ENCODE data around the gene GPI. TPM values are rescaled to one million over a fixed set of nuclear protein-coding genes. Genes with fewer than 3 reads are reported as not detected.

The GPI gene
- total and polyA plus RNA-seq, 9 of the 15 experiments (the other 6 are each of a cell fraction or from before 2014, with no cell fraction given): 88.3 to 358 (median 122) TPM

DNA sequence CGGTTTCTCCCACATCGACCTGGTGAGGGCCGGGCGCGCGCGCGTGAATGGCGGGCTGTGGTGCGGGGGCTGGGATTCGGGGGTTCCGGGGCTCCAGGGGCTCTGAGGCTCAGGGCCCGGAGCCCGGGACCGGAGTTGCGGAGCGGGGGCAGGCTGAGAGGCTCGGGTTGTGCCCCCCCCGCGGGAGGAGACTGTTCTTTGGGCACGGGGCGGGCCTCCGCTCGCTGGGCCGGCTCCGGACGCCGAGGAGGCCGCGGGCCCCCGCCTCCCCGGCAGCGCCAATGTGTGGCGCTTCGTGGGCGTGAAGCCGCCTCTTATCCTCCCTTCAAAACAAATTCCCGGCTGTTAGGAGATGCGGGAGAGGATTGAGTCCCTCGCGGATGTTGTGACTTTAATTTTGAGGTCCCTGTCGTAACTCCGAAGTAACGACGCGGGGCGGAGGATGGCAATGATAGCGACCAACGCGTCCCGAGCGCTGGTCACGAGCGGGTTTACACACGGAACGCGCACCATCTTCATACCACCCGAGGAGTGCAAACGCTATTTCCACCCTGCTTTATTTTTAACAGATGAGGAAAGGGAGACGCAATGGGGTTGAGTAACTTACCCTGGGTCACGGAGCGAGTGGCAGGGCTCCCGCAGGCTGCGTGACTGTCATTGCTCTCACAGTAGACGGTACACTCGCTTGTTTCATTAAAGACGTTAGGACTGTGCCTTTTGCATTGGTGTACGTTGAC is 63.7 kb downstream of the GPI start (continued):
- TF ChIP-seq, protein P1, sequence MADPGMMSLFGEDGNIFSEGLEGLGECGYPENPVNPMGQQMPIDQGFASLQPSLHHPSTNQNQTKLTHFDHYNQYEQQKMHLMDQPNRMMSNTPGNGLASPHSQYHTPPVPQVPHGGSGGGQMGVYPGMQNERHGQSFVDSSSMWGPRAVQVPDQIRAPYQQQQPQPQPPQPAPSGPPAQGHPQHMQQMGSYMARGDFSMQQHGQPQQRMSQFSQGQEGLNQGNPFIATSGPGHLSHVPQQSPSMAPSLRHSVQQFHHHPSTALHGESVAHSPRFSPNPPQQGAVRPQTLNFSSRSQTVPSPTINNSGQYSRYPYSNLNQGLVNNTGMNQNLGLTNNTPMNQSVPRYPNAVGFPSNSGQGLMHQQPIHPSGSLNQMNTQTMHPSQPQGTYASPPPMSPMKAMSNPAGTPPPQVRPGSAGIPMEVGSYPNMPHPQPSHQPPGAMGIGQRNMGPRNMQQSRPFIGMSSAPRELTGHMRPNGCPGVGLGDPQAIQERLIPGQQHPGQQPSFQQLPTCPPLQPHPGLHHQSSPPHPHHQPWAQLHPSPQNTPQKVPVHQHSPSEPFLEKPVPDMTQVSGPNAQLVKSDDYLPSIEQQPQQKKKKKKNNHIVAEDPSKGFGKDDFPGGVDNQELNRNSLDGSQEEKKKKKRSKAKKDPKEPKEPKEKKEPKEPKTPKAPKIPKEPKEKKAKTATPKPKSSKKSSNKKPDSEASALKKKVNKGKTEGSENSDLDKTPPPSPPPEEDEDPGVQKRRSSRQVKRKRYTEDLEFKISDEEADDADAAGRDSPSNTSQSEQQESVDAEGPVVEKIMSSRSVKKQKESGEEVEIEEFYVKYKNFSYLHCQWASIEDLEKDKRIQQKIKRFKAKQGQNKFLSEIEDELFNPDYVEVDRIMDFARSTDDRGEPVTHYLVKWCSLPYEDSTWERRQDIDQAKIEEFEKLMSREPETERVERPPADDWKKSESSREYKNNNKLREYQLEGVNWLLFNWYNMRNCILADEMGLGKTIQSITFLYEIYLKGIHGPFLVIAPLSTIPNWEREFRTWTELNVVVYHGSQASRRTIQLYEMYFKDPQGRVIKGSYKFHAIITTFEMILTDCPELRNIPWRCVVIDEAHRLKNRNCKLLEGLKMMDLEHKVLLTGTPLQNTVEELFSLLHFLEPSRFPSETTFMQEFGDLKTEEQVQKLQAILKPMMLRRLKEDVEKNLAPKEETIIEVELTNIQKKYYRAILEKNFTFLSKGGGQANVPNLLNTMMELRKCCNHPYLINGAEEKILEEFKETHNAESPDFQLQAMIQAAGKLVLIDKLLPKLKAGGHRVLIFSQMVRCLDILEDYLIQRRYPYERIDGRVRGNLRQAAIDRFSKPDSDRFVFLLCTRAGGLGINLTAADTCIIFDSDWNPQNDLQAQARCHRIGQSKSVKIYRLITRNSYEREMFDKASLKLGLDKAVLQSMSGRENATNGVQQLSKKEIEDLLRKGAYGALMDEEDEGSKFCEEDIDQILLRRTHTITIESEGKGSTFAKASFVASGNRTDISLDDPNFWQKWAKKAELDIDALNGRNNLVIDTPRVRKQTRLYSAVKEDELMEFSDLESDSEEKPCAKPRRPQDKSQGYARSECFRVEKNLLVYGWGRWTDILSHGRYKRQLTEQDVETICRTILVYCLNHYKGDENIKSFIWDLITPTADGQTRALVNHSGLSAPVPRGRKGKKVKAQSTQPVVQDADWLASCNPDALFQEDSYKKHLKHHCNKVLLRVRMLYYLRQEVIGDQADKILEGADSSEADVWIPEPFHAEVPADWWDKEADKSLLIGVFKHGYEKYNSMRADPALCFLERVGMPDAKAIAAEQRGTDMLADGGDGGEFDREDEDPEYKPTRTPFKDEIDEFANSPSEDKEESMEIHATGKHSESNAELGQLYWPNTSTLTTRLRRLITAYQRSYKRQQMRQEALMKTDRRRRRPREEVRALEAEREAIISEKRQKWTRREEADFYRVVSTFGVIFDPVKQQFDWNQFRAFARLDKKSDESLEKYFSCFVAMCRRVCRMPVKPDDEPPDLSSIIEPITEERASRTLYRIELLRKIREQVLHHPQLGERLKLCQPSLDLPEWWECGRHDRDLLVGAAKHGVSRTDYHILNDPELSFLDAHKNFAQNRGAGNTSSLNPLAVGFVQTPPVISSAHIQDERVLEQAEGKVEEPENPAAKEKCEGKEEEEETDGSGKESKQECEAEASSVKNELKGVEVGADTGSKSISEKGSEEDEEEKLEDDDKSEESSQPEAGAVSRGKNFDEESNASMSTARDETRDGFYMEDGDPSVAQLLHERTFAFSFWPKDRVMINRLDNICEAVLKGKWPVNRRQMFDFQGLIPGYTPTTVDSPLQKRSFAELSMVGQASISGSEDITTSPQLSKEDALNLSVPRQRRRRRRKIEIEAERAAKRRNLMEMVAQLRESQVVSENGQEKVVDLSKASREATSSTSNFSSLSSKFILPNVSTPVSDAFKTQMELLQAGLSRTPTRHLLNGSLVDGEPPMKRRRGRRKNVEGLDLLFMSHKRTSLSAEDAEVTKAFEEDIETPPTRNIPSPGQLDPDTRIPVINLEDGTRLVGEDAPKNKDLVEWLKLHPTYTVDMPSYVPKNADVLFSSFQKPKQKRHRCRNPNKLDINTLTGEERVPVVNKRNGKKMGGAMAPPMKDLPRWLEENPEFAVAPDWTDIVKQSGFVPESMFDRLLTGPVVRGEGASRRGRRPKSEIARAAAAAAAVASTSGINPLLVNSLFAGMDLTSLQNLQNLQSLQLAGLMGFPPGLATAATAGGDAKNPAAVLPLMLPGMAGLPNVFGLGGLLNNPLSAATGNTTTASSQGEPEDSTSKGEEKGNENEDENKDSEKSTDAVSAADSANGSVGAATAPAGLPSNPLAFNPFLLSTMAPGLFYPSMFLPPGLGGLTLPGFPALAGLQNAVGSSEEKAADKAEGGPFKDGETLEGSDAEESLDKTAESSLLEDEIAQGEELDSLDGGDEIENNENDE (IDR thresholded peaks at IDR 0.05; ENCODE audit: low read depth, low read length): no peak
- TF ChIP-seq NR2F6 (CRISPR knock-in tag; IDR thresholded peaks at IDR 0.05) (no peak), NFXL1 (CRISPR knock-in tag; IDR thresholded peaks at IDR 0.05) (no peak), SMARCC2 (IDR thresholded peaks at IDR 0.05; ENCODE audit: low read depth) (no peak), WHSC1 (IDR thresholded peaks at IDR 0.05; ENCODE audit: low read length) (no peak), SP1 (CRISPR knock-in tag; IDR thresholded peaks at IDR 0.05) (no peak), TCF7 (IDR thresholded peaks at IDR 0.05; ENCODE audit: borderline replicate concordance) (no peak), SMC3 (conservative IDR thresholded peaks at IDR 0.05; ENCODE audit: insufficient read depth, low read depth, low read length) (no peak), ZNF766 (CRISPR knock-in tag; conservative IDR thresholded peaks at IDR 0.05) (no peak), KDM4B (IDR thresholded peaks at IDR 0.05; ENCODE audit: borderline replicate concordance in 2 of 2, low read depth in 1 of 2) (no peak), MAFF (IDR thresholded peaks at IDR 0.05; ENCODE audit: low read length) (no peak), MED1 (CRISPR knock-in tag; IDR thresholded peaks at IDR 0.05; ENCODE audit: borderline replicate concordance) (no peak), SAFB2 (IDR thresholded peaks at IDR 0.05; ENCODE audit: borderline replicate concordance, low read depth, low read length, severe bottlenecking) (no peak), ZNF3 (CRISPR knock-in tag; IDR thresholded peaks at IDR 0.05) (no peak), SMARCE1 (IDR thresholded peaks at IDR 0.05) (no peak), SIRT6 (IDR thresholded peaks at IDR 0.05; ENCODE audit: low read depth, low read length) (no peak), STAT5A (IDR thresholded peaks at IDR 0.05; ENCODE audit: borderline replicate concordance, low read length) (no peak), ZNF586 (CRISPR knock-in tag; conservative IDR thresholded peaks at IDR 0.05) (no peak), ZNF324 (CRISPR knock-in tag; IDR thresholded peaks at IDR 0.05) (no peak), ADNP (tag; IDR thresholded peaks at IDR 0.05) (no peak)

All from K562 (cell line).